BE2C (cell line): ENCODE measurements around the gene POLR2L.

Experiments used
- DNase-seq: peaks from one replicate; pipeline ENCODE4 v3.0.0-alpha.2; 2020
- H3K27me3 ChIP-seq: fragments of 250-450 bp; sonication (Bioruptor Pico); 2 replicates; pipeline ENCODE4 v1.5.1; 2020; ENCODE audit warnings: mild to moderate bottlenecking
- H3K36me3 ChIP-seq: fragments of 250-450 bp; sonication (Bioruptor Pico); 2 replicates; pipeline ENCODE4 v1.5.1; 2020; ENCODE audit warnings: mild to moderate bottlenecking
- H3K4me1 ChIP-seq: fragments of 250-450 bp; sonication (Bioruptor Pico); 2 replicates; pipeline ENCODE4 v1.5.1; 2020
- H3K4me3 ChIP-seq: 2 replicates; pipeline ENCODE4 v1.5.1; 2011; ENCODE audit warnings: low read depth, low read length
- H3K9me3 ChIP-seq: fragments of 250-450 bp; sonication (Bioruptor Pico); 2 replicates; pipeline ENCODE4 v1.5.1; 2020
- CTCF ChIP-seq: IDR thresholded peaks from 2 replicates; pipeline ENCODE4 v1.5.1; 2012; ENCODE audit warnings: mild to moderate bottlenecking, low read depth, low read length

POLR2L gene

DNA sequence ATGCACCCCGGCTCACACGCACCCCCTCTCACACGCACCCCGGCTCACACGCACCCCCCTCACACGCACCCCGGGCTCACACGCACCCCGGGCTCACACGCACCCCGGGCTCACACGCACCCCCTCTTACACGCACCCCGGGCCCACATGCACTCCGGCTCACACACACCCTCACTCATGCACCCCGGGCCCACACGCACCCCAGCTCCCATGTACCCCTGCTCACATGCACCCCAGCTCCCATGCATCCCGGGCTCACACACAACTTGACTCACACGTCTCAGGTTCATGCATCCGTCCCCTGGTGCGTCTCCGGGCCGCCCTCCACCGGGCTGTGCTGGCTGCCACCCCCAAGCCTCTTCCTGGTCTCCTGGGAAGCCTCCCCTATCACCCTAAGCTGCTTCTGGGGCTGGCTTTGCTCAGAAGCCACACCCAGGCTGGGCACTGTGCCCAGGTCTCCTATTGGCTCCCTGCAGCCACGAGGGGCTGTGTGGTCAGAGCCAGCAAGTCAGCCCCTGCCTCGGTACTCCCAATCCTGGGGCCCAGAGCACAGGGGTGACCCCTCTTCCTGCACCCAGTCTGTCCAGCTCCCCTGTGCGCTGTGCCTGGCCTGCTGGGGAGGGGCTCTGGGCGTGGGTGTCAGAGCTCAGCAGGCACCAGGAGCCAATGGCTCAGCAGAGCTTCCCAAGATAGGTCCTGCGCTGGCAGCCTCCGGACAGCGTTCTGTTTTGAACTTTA, 17.2 kb upstream of the POLR2L start:
- Histone ChIP-seq H3K4me1 (peaks cover 25% of the 10 kb centered on the region), H3K27me3 (no peaks in the 10 kb centered on the region), H3K9me3 (no peaks in the 10 kb centered on the region), H3K36me3 (no peaks in the 10 kb centered on the region), H3K4me3 (peak overlapping the region; percentile 38)
- TF ChIP-seq CTCF: no peak
- DNase-seq: peak; percentile 90

- no peaks in the 10 kb centered on the region for H3K9me3 ChIP-seq
- no peak for TF ChIP-seq CTCF
- no peaks in the 10 kb centered on the region for H3K27me3 ChIP-seq
- peaks cover 25% of the 10 kb centered on the region for H3K4me1 ChIP-seq
- H3K36me3 ChIP-seq: no peaks in the 10 kb centered on the region
- no peak overlapping the region; the same call in 1 of the 2 replicates for H3K4me3 ChIP-seq
- DNase-seq: no peak
Measured at GRCh38 chr11:858762-859339, 16.5 kb upstream of the POLR2L start.

- peaks cover 25% of the 10 kb centered on the region for H3K4me1 ChIP-seq
- H3K4me3 ChIP-seq: no peak overlapping the region
- no peaks in the 10 kb centered on the region for H3K36me3 ChIP-seq
- DNase-seq: no peak
- H3K27me3 ChIP-seq: no peaks in the 10 kb centered on the region
- no peaks in the 10 kb centered on the region for H3K9me3 ChIP-seq
- no peak for TF ChIP-seq CTCF
Measured at GRCh38 chr11:858053-858761, 15.9 kb upstream of the POLR2L start.

DNA sequence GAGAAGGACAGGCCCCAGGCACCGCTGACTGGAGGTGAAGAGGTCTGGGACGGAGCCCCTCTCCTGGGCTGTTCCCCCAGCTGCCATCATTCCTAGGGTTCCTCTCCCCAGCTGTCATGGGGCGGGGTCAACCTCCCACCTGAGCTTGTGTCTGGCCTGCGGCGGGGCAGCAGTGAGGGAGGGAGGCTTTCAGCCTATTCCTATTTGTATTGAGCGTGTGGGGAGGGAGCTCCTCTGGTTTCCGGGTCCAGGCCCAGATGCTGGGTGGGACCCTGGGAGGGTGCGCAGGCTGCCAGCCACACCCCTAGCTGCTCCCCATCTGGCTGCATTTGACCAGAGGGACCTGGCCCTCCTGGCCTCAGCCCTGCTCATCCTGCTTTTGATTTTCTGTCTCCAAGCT, 14.1 kb upstream of the POLR2L start:
- Histone ChIP-seq H3K36me3 (no peaks in the 10 kb centered on the region), H3K9me3 (no peaks in the 10 kb centered on the region), H3K27me3 (no peaks in the 10 kb centered on the region), H3K4me1 (peaks cover 15% of the 10 kb centered on the region), H3K4me3 (no peak overlapping the region)
- DNase-seq: no peak
- TF ChIP-seq CTCF: no peak

- peaks cover 15% of the 10 kb centered on the region for H3K4me1 ChIP-seq
Measured at GRCh38 chr11:855796-856195, 13.5 kb upstream of the POLR2L start.

More at GRCh38 chr11:855796-856195, 13.5 kb upstream of the POLR2L start:
- Histone ChIP-seq H3K9me3 (no peaks in the 10 kb centered on the region), H3K4me3 (no peak overlapping the region), H3K36me3 (no peaks in the 10 kb centered on the region), H3K27me3 (no peaks in the 10 kb centered on the region)
- TF ChIP-seq CTCF: no peak
- DNase-seq: no peak
